Lung microvascular endothelial cell (primary cell): ENCODE results near the gene ZFP64. TPM values are rescaled to one million over a fixed set of nuclear protein-coding genes. Genes with fewer than 3 reads are reported as not detected.
"Not testable (repeated sequence)": the region's sequence is repeated elsewhere in the genome, so short reads cannot be mapped to it uniquely, and the experiment has no call there.

Source experiments
- DNase-seq, 2 donors: peaks; one replicate each; pipeline versions ENCODE4 v3.0.0 to v3.0.0-alpha.2; 2010; ENCODE audit warnings: low read depth in 2 of 2
- total RNA-seq: library from RNA; depleted of rRNA; stranded (reverse); fragments of >200 nt; gene quantifications from 2 replicates; pipeline ENCODE4 v1.2.1, GENCODE V29; 2014

Gene ZFP64
- total RNA-seq, 1 donor from 2014 or later: 33.9 TPM

DNA sequence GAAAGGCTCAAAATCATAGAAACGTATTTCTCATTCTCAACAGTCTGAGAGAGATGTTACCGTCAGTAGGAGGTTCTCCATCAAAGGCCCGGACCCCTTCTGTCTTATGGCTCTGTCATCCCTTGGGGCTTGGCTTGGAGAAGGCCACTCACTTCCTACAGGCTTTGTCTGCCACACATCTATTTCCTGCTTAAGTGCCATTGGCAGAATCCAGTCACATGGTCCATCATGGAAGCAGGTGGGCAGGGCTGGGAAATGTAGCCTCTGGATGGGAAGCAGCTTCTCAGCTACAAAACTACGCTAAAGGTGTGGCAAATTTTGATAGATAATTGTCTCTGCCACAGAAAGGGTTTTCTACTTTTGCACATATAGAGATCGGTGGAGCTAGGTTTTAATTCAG lies 12.6 kb upstream of the ZFP64 start:
- no peak for DNase-seq

DNA sequence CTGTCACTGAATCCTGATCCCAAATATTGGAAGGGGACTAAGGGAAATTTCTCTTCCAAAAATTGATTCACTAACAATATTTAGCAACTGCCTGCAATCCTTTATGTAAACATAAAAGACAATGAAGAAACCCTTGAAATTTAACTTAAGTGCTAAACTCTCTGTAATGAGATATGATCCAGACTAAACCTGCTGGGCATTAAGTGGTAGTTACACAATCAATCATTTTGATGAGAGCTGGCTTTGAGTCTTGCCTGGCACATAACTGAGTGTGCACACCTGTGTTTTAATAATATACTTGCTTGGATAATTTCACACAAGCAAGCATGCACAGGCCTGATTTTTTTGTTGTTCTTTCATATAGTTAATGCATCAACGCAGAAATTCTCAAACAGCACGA lies 9.8 kb upstream of the ZFP64 start:
- no peak for DNase-seq

DNA sequence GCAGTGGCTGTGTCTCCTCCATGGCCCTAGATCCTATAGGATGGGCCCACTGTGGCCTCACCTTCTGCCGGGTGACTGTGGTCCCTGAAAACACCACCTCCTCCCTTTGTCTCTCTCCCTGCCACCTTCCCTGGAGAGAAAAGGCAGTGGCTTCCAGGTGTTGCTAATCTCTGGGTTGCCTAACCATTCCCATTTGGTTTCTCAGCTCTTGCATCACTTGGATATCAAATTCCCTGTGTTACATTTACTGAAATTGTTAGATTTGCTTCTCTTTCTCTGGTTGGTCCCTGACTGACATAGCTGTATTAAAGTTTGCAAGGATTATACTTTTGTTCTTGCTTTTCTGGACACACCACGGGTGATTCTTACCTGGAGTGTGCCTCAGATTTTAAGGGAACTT lies 9.3 kb upstream of the ZFP64 start:
- DNase-seq: no peak

DNA sequence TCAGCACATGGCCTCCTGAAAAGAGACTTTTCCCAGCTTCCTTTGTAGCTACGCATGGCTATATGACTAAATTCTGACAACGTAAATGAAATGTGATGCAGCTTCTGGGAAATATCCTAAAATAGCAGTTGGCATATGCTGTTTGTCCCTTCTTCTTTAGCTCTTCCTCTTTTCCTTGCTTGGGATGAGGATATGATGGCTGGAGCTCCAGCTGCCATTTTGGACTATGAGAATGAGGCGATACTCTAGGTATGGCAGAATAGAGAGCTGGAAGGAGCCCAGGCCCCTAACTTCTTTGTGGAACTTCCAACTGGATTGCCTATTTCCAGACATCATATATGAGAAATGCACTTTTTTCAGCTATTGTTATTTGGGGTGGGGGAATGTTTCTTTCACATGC lies 5.3 kb upstream of the ZFP64 start:
- no peak for DNase-seq

DNA sequence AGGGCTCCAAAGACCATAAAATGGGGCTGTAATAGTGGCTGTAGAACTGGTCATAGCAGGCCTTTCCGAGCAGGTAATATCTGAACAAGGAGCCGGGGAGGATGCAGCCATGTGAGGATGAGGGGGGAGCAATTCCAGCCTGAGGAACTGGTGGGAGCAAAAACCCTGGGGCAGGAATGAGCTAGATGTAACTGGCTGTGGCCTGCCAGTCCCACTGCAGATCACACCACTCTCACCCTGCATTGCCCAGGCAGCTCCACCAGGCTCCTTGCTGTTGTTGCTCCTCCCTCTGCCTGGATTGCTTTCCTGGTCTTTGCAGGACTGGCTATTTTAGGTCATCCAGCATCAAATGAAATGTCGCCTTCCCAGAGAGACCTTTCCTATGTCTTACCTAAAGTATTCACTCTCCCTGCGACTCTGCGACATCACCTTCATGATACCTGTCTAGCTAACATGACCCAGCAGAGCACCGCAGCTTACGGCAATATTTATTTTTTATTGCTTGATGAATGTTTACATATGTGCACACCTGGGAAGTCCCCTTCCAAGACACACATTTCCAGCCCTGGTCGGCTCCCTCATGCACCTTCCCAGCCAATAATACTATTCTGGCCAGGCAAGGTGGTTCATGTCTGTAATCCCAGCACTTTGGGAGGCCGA lies 2.4 kb upstream of the ZFP64 start:
- DNase-seq: no peak

DNA sequence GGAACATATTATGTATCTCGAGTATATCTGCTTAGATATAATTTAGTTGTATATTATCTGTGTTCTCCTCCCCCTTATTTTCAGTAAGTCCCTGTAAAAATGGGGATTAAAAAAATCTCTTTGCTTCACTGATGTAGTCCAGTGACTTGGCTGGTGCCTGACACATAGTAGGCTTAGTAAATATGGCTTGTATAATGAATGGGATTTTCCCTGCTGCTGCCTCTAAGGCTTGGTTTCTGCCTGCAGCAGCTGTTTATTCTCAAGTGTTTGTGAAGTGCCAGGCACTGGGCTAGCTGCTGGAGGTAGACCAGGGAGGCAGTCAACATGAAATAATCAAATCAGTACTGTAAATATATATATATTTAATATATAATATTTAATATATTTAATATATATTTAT lies 1.6 kb upstream of the ZFP64 start:
- DNase-seq: no peak

DNA sequence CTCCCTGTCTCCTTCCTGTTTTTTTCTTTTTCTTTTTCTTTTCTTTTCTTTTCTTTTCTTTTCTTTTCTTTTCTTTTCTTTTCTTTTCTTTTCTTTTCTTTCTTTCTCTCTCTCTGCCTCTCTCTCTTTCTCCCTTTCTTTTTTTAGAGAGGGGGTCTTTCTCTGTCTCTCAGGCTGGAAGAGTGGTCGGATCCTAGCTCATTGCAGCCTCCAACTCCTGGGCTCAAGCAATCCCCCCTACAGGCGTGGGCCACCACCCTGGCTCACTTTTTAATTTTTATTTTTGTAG lies 1.1 kb upstream of the ZFP64 start:
- DNase-seq: not testable (repeated sequence)

DNA sequence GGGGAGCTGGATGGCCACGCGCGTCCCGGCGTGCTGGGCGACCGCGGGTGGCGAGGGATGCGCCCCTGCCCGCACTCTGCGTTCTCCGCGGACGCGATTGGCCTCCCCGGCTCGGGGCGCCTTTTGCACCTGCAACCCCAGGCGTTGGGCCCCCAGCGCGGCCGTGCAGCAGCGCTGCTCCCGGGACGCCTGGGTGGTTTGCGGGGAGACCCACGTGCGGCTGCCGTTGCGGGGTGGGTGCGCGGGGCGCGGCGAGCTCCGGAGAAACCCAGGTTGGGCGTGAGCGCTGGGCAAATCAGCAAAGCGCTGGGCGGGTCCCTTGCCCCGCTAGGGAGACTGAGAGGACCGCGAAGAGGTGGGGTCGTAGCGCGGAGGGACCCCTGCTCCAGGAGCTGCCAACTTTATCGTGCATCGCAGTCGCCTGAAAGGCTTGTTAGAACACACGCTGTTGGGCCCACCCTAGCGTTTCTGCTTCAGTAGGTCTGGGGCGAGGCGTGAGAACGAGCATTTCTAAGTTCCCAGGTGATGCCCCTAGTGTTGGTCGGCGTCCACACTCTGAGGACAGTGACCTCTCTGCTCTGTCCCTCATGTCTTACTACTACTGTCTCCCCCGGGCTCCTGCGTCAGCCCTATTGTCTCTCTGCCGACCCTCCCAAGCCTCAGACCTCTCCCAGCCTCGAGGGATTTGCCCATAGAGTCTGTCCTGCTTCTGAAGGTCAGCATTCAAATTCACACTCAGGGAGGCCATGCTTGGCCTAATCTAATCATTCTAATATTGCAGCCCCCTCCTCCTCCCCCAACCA lies 538 bp upstream of the ZFP64 start:
- DNase-seq: peak; percentile 28 to 38

DNA sequence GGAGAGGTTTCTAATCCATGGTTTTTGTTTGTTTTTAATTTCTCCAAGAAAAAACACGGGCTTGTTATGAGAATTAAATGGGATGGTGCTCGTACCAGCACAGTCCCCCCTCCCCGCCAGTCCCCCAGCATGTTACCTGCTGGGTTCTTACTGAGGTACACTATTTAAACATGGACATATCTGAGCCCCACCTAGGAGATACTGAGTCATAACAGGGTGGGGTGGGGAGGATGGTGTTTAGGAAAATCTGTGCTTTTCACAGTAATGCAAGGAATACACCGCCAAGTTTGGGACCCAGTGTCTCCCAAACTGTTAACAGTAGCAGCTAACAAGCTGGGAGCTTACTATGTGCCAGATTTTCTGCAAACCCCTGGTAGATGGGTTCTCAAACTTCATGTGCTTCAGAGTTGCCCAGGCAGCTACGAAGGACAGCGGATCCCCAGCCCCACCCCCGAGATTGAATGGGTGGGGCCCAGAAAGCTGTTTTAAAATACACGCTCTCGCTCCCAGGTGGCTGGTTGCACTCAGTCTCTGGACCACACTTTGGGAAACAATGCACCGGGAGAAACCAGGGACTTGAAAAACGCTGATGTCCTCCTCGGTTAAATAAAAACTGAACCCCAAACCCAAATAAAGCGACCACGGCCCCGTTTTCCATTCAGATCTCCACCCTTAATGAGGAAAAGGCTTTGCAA lies 995 bp downstream of the ZFP64 start:
- peak; percentile 33 to 37 for DNase-seq

DNA sequence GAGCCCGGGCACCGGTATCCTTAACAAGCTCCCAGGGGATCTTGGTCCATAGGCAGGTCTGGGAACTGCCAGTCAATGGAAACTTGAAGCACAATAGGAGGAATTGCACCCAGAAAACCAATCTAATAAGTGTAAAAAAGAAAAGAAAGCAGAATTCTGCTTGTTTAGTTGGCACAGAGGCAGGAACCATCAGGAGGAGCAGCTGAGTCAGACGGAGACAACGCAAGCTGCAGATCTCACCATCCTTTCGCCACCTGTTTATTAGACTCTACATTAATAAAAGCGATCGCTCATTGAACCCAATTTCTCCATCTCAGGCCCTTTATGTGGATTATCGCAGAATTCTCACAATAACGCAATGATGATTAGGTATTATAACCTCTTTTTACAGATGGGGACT lies 9.8 kb downstream of the ZFP64 start:
- no peak for DNase-seq

DNA sequence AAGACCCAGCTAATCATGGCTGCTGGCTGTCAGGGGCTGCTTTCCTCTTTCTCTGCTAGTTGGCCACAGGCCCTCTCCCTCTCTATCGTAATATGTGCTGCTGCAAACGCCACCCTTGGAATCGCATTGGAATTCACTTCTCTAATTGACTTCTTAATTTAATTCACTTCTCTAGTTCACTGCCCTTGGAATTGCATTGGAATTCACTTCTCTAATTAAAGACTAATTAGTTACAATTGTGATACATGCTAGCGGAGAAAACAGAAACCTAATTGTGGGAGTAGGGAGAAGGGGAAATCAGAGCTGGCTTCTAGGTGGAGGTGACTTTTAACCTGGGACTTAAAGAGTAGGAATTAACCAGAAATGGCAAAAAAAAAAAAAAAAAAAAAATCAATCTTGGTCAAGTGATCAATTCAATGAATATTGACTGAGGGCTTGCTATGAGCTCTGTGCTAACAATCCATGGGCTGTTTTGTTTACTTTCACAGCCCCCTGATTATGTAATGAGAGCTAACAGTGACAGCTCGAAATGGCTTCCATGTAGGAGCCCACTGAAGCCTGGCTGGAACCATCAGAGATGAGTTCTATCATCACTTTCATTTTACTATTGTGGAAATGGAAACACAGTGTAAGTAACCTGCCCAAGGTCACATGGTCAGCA lies 11.3 kb downstream of the ZFP64 start:
- DNase-seq: no peak

DNA sequence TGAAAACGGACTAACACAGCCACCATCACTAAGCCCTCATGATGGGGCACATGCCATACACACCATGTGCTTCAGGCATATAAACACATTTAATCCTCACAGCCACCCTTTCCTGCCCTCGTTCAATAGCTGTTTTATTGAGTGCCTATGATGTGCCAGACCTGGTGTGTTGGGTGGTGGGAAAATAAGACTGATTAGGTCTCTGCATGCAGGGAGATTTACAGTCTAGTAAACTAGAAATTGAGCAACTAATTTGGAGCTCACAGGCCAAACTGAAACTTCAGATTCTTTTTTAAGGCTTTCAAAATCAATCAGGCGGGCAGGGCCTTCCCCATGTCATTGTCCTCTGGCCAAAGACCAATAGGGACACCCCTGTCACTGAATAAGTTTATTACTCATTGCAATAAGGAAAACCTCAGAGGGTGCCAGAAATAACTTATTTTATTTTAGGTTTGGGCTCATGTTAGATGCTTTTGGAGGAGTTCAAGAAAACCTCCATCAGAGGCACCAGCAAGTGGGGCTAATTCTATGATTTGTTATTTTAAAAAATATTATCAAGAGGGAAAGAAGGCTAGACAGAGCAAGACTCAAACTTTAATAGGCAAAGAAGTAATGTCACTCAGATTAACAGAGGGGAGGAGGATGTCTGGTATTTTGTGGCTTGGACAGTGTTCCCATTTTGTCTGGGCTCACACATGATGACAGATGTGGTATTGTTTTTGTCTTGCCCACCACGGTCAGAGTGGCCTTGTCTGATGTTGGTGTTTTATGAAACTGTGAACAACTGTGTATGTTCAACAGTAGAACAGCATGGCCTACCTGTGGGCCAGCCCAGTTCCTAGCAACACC lies 12.0 kb downstream of the ZFP64 start:
- no peak for DNase-seq

DNA sequence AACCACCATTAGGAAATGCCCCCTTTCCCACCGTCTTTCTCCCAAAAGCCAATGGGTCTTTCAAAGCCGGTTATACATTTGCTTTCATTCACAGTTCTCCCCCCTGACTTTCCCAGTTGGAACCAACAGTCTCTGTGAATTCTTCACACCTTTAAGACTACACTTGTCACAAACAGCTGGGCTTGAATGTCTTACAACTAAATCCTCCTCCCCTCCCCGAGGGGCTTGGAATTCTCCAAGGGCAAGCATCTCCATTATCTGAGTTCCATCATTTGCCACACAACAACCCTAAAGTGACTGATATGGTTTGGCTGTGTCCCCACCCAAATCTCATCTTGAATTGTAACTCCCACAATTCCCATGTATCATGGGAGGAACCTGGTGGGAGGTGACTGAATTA lies 12.9 kb downstream of the ZFP64 start:
- no peak for DNase-seq

DNA sequence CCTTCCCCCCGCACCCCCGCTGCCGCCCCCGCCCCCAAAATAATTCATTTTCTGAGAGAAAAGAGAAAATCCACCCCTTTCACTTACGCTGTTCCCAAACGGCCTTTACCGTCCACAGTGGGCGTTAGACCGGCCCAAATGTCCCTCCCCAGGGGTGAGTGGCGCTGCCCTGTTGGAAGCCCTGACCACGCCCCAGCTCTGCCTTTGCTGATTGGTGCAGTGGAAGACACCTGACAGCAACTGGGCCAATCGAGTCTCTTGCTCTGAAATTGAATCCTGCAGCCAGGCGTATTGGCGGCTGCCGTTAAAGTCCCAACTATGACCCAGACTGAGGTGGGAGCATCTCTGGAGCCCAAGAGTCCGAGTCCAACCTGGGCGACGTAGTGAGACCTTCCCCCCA lies 15.7 kb downstream of the ZFP64 start:
- DNase-seq: no peak

DNA sequence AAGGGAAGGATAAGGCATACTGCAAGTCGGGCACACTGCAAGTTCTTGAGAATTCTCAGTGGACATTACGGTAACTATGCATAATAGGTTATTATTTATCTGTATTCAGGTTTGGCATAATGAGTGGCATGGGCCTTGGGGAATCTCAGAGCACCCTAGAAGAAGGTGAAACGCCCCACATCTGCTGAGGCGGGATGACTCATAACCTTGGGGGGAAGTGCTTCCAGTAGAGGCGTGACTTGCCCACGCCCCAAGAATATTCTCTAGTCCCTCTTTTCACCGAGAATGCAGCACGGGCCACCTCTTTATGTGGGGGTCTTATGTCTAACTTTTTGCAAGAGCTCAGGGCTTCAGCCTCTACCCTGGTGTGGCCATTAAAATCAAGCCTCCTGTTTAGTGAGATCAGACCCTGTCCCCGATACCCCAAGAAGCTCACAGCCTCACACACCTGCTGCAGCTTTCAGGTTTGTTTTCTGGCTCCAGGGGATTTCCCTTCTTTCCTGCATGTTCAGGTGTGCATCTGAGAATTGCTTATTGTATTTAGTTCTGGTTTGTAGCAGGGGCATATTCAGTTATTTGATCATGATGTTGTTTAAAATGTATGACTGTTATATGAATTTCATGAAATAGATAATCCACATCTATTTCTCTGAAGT lies 19.1 kb downstream of the ZFP64 start:
- no peak for DNase-seq

DNA sequence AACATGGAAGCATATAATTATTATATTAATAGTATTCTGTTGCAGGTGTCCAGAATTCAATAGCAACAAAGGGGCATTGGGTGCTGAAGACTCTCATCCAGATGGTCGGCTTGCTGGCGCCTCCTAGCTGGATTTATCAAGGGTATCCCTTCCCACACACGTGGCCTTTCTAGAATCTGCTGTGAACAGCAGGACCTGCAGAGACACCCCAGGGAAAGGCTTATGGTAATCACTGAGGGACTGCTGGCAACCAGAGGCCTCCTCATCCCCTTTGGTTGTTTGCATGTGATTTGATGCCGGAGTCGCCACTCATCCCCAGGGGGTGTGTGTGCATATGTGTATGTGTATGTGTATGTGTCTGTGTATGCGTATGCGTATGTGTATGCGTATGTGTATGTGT lies 20.6 kb downstream of the ZFP64 start:
- DNase-seq: no peak

DNA sequence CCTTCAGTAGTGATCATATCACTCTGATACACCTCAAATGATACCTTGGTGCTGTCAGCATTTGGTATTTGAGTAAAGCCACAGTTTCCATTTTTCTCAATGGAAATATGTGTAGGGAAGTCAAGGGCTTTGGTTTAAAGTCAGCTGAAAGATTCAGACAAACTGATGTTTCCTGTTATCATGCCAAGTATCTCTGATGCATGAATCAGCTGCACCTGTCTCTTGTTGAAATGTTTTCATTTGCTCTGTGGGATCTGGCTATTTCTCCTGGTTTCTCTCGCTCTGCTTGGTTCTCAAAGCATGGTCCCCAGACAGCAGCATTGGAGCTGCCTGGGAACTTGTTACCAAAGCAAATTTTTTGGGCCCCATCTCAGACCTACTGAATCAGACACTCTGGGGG lies 23.5 kb downstream of the ZFP64 start:
- peak; percentile 12 to 56 for DNase-seq

DNA sequence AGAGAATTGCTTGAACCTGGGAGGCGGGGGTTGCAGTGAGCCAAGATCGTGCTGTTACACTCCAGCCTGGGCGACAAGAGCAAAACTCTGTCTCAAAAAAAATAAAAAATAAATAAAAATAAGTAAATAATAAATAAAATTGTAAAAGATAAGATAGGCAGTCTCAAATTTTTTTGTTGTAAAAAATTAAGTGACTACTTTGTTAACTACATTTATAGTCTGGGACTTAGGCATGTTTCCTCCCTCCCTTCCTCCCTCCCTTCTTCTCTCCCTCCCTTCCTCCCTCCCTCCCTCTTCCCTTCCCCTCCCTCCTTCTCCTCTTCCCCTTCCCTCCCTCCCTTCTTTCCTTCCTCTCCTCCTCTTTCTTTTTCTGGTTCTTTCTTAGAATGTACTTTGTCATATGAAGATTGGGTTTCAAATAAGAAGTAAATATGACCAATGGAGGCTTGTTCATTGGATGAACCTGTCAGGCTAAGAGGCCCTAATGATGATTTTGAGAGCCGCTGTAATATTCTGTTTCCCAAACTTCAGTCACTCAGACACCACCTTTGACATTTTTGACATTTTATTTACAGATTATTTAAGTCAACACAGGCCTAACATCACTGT lies 24.2 kb downstream of the ZFP64 start:
- DNase-seq: no peak

DNA sequence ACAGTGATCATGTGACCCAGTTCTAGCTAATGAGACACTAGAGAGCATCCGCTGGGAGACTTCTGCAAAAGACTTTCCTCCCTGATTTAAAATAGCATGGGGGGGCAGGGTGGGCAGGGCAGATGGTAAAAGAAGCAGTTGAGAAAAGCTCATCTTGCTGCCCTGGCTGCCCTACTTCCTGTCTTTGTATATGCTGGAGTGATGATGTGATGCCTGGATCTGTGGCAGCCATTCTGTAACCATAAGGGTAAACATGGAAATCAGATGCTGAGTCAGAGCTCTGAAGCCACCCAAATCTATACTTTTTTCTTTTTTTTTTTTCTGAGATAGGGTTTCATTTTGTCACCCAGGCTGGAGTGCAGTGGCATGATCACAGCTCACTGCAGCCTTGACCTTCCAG lies 25.4 kb downstream of the ZFP64 start:
- no peak for DNase-seq

DNA sequence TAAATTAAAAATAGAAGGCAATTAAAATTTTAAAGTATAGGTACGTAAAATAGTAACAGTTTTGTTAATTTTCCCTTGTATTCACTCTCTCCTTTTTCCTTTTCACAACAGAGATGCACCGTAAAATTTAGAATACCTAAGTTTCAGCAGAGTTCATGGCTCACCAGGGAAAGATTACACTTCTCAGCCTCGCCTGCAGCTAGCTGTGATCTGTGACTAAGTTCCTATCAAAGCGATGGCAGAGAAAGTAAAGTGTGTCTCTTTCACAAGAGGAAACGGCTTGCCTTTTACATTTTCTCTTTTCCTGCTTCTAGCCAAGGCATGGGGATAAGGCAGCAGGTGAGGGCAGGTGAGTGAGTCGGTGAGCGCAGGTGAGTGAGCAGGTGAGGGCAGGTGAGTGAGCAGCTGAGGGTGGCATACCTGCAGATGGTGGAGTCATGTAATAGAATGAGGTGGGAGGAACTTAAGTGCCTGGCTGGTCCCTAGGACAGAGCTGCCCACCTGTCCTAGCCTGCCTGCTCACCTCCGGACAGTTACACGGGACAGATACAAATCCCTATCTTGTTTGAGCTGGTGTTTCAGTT lies 30.9 kb downstream of the ZFP64 start:
- no peak for DNase-seq
